Central memory CD8-positive, alpha-beta T cell (primary cell): ENCODE results near the gene SYNPO2.
"Not testable (repeated sequence)": the region's sequence is repeated elsewhere in the genome, so short reads cannot be mapped to it uniquely, and the experiment has no call there.

ENCODE experiments used
- ATAC-seq: fragments of 150-1000 bp; cut with Tn5 transposase; replicated peaks from 2 replicates; pipeline ENCODE4 v1.10.0; 2022; ENCODE audit warnings: mild to moderate bottlenecking, moderate FRiP score, moderate number of reproducible peaks; ENCODE audit not compliant: poor library complexity, severe bottlenecking; ENCODE audit errors: extremely low read depth
- DNase-seq, 2 donors: peaks; one replicate each; pipeline ENCODE4 v3.0.0; 2021; ENCODE audit warnings: low spot score in 2 of 2
- H3K27ac Mint-ChIP-seq: one replicate; pipeline ENCODE4 v1.8.0; 2022; ENCODE audit warnings: low read depth, mild to moderate bottlenecking, moderate library complexity, mixed read lengths
- H3K27me3 Mint-ChIP-seq: one replicate; pipeline ENCODE4 v1.8.0; 2022; ENCODE audit warnings: mixed read lengths
- H3K36me3 Mint-ChIP-seq: one replicate; pipeline ENCODE4 v1.8.0; 2022; ENCODE audit warnings: mild to moderate bottlenecking, moderate library complexity, mixed read lengths; ENCODE audit not compliant: insufficient read depth
- H3K4me1 Mint-ChIP-seq: one replicate; pipeline ENCODE4 v1.8.0; 2022; ENCODE audit warnings: mixed read lengths
- H3K4me3 Mint-ChIP-seq: one replicate; pipeline ENCODE4 v1.8.0; 2022; ENCODE audit warnings: mild to moderate bottlenecking, moderate library complexity, mixed read lengths
- H3K9me3 Mint-ChIP-seq: one replicate; pipeline ENCODE4 v1.8.0; 2022; ENCODE audit warnings: mixed read lengths

The SYNPO2 gene

GRCh38 chr4:118973295-118973694, 84.6 kb downstream of the SYNPO2 start:
- Mint-ChIP-seq H3K9me3 (no peaks in the 10 kb centered on the region), H3K36me3 (no peaks in the 10 kb centered on the region), H3K27ac (no peak overlapping the region), H3K4me1 (peaks cover 2% of the 10 kb centered on the region), H3K4me3 (no peak overlapping the region), H3K27me3 (no peaks in the 10 kb centered on the region)
- no peak for ATAC-seq
- DNase-seq, result no peak

- Mint-ChIP-seq H3K9me3 (no peaks in the 10 kb centered on the region), H3K4me3 (no peak overlapping the region), H3K4me1 (no peaks in the 10 kb centered on the region), H3K36me3 (no peaks in the 10 kb centered on the region), H3K27me3 (no peaks in the 10 kb centered on the region), H3K27ac (no peak overlapping the region)
- DNase-seq (no peak), ATAC-seq (no peak)
Measured at GRCh38 chr4:118974758-118975157, 86.1 kb downstream of the SYNPO2 start.

GRCh38 chr4:118975449-118976192, 87.0 kb downstream of the SYNPO2 start:
- Mint-ChIP-seq H3K4me3 (no peak overlapping the region), H3K9me3 (no peaks in the 10 kb centered on the region), H3K27me3 (no peaks in the 10 kb centered on the region), H3K27ac (no peak overlapping the region), H3K36me3 (no peaks in the 10 kb centered on the region), H3K4me1 (no peaks in the 10 kb centered on the region)
- DNase-seq, result no peak
- no peak for ATAC-seq

- H3K36me3 Mint-ChIP-seq, H3K27ac Mint-ChIP-seq, ATAC-seq, DNase-seq, H3K9me3 Mint-ChIP-seq, H3K4me3 Mint-ChIP-seq, H3K4me1 Mint-ChIP-seq, H3K27me3 Mint-ChIP-seq: not testable (repeated sequence)
Measured at GRCh38 chr4:118976193-118976560, 87.5 kb downstream of the SYNPO2 start.

- H3K4me3 Mint-ChIP-seq, H3K4me1 Mint-ChIP-seq, H3K9me3 Mint-ChIP-seq, H3K27ac Mint-ChIP-seq, H3K27me3 Mint-ChIP-seq, DNase-seq, H3K36me3 Mint-ChIP-seq, ATAC-seq: not testable (repeated sequence)
Measured at GRCh38 chr4:118977100-118977499, 88.4 kb downstream of the SYNPO2 start.

- Mint-ChIP-seq H3K4me3 (no peak overlapping the region), H3K36me3 (no peaks in the 10 kb centered on the region), H3K9me3 (no peaks in the 10 kb centered on the region), H3K27me3 (peaks cover 8% of the 10 kb centered on the region), H3K4me1 (no peaks in the 10 kb centered on the region), H3K27ac (no peak overlapping the region)
- ATAC-seq, result no peak
- no peak for DNase-seq
Measured at GRCh38 chr4:118979712-118980111, 91.1 kb downstream of the SYNPO2 start.

- DNase-seq, result no peak
- Mint-ChIP-seq H3K4me3 (no peak overlapping the region), H3K9me3 (no peaks in the 10 kb centered on the region), H3K4me1 (no peaks in the 10 kb centered on the region), H3K27ac (no peak overlapping the region), H3K36me3 (no peaks in the 10 kb centered on the region), H3K27me3 (peaks cover 8% of the 10 kb centered on the region)
- ATAC-seq, result no peak
Measured at GRCh38 chr4:118981171-118981838, 92.7 kb downstream of the SYNPO2 start.

- ATAC-seq, result no peak
- Mint-ChIP-seq H3K4me1 (no peaks in the 10 kb centered on the region), H3K27me3 (peaks cover 8% of the 10 kb centered on the region), H3K9me3 (no peaks in the 10 kb centered on the region), H3K36me3 (no peaks in the 10 kb centered on the region), H3K27ac (no peak overlapping the region), H3K4me3 (no peak overlapping the region)
- peak; percentile 15 to 24 for DNase-seq
Measured at GRCh38 chr4:118981839-118982381, 93.3 kb downstream of the SYNPO2 start.

- DNase-seq (no peak), ATAC-seq (no peak)
- Mint-ChIP-seq H3K4me1 (no peaks in the 10 kb centered on the region), H3K4me3 (no peak overlapping the region), H3K27me3 (peaks cover 8% of the 10 kb centered on the region), H3K27ac (no peak overlapping the region), H3K9me3 (no peaks in the 10 kb centered on the region), H3K36me3 (no peaks in the 10 kb centered on the region)
Measured at GRCh38 chr4:118983293-118983692, 94.6 kb downstream of the SYNPO2 start.

GRCh38 chr4:118983831-118984230, 95.2 kb downstream of the SYNPO2 start:
- Mint-ChIP-seq H3K4me1 (no peaks in the 10 kb centered on the region), H3K9me3 (no peaks in the 10 kb centered on the region), H3K4me3 (no peak overlapping the region), H3K27ac (no peak overlapping the region), H3K27me3 (peaks cover 8% of the 10 kb centered on the region), H3K36me3 (no peaks in the 10 kb centered on the region)
- no peak for DNase-seq
- ATAC-seq, result no peak

- ATAC-seq, result no peak
- no peaks in the 10 kb centered on the region for H3K36me3 Mint-ChIP-seq
Measured at GRCh38 chr4:118985170-118986000, 96.7 kb downstream of the SYNPO2 start.

GRCh38 chr4:118987959-118988634, 99.4 kb downstream of the SYNPO2 start:
- Mint-ChIP-seq H3K27me3 (peaks cover 4% of the 10 kb centered on the region), H3K9me3 (no peaks in the 10 kb centered on the region), H3K4me3 (no peak overlapping the region), H3K36me3 (no peaks in the 10 kb centered on the region), H3K4me1 (peaks cover 6% of the 10 kb centered on the region), H3K27ac (no peak overlapping the region)
- ATAC-seq (no peak), DNase-seq (no peak)

More at GRCh38 chr4:118985170-118986000, 96.7 kb downstream of the SYNPO2 start:
- Mint-ChIP-seq H3K9me3 (no peaks in the 10 kb centered on the region), H3K27me3 (peaks cover 8% of the 10 kb centered on the region), H3K27ac (no peak overlapping the region), H3K4me1 (no peaks in the 10 kb centered on the region), H3K4me3 (no peak overlapping the region)
- DNase-seq, result no peak
